ENCODE measurements around the gene SNTG2.

The SNTG2 gene

DNA sequence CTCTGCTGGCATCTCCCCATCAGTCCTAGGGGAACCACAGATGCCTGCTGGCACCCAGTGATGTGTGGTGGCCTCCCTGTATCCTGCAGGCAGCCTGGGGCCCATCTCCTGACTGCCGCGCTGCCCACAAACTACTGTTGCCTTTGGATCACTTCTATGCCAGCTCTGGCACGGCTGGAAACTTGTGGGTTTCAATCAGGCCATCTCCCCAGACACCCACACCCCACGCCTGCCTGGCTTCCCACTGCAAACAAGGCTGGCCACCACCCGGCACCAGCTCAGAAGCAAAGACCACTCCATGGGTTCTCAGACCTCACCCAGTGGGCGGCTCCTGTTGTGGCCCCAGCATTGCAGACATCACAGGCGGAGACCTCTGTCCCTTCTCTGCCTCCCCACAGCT lies 447.5 kb downstream of the SNTG2 start:
- Histone ChIP-seq H4K20me1 (peaks cover 0 to 53% (median 4%) of the 10 kb centered on the region in 11 experiments; a peak in 9 of 22 replicates), H3K4me3 (no peak overlapping the region; a peak in 1 of 20 replicates), H3K4me2 (peak overlapping the region; percentile 77 to 94 (median 86); a peak in 20 of 22 replicates), H3K9me3 (replicated peaks in 1 of 11) (peaks cover 27 to 39% (median 31%) of the 10 kb centered on the region in 11 experiments), H3K27ac (no peak overlapping the region), H3K27me3 (peaks cover 0 to 87% (median 0%) of the 10 kb centered on the region in 11 experiments; a peak in 11 of 22 replicates), H3K4me1 (peaks cover 50 to 81% (median 70%) of the 10 kb centered on the region in 10 experiments), H3K9ac (no peak overlapping the region), H3K36me3 (no peaks in the 10 kb centered on the region)
- no peak for TF ChIP-seq Cebpa-rat (IDR thresholded peaks at IDR 0.05)

DNA sequence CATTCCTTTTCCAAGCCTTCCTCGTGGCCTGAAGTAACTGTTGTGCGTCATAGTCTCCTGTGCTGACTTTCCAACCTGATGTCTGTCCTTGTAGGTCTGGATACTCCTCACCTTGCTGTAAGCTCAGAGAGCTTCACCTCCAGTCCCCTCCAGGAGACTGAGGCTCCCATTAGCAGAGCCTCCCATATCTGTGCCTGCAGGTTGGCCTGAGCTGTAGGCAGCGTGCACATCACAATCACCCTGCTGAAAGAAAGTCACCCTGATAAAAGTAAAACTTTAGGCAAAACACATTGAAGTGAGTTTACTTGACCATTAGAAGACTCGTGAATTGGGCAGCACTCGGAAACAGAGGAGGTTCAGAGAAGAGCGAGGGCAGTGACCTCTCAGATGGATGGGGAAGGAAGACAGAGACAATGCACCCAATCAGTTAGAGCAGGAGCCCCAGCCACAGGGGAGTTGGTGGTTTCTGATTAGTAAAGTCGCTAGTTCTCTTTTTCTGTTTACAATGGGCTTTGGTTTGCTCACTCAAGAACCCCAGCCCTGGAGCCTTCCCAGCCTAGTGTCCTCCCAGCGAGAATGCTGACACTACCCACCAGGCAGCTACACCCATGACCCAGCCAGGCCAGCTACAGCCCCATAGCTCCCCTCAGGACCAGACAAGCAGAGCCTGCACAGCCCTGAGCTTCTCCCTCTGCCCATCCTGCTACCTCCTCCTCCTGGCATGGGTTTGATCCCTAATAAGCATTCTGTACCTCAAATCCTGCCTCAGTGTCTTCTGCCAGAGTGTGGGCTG lies 450.5 kb downstream of the SNTG2 start:
- peaks cover 0 to 48% (median 4%) of the 10 kb centered on the region in 11 experiments; a peak in 9 of 22 replicates for H4K20me1 ChIP-seq
- 0 out of 22 replicates have a peak overlapping the region, but pooled peaks of 1 of the 11 experiments have one; percentile 11 for H3K9ac ChIP-seq
- peaks cover 15 to 29% (median 24%) of the 10 kb centered on the region in 11 experiments for H3K9me3 ChIP-seq (replicated peaks in 1 of 11)
- H3K36me3 ChIP-seq = no peaks in the 10 kb centered on the region
- H3K27ac ChIP-seq = 0 out of 22 replicates have a peak overlapping the region, but pooled peaks of 1 of the 11 experiments have one; percentile 23
- H3K4me1 ChIP-seq = peaks cover 43 to 74% (median 57%) of the 10 kb centered on the region in 10 experiments
- H3K27me3 ChIP-seq = peaks cover 0 to 93% (median 0%) of the 10 kb centered on the region in 11 experiments; a peak in 11 of 22 replicates
- H3K4me3 ChIP-seq = no peak overlapping the region
- no peak for TF ChIP-seq Cebpa-rat (IDR thresholded peaks at IDR 0.05)
- H3K4me2 ChIP-seq = peak overlapping the region; percentile 79 to 94 (median 86)

- no peaks in the 10 kb centered on the region for H3K36me3 ChIP-seq
- peaks cover 0 to 47% (median 4%) of the 10 kb centered on the region in 11 experiments; a peak in 9 of 22 replicates for H4K20me1 ChIP-seq
- H3K27me3 ChIP-seq = peaks cover 0 to 93% (median 0%) of the 10 kb centered on the region in 11 experiments; a peak in 11 of 22 replicates
- peaks cover 15 to 26% (median 22%) of the 10 kb centered on the region in 11 experiments for H3K9me3 ChIP-seq (replicated peaks in 1 of 11)
- H3K9ac ChIP-seq = no peak overlapping the region
- no peak for TF ChIP-seq Cebpa-rat (IDR thresholded peaks at IDR 0.05)
- peaks cover 40 to 69% (median 54%) of the 10 kb centered on the region in 10 experiments for H3K4me1 ChIP-seq
- no peak overlapping the region for H3K4me3 ChIP-seq
- H3K4me2 ChIP-seq = peak overlapping the region in 10 of 11 experiments; percentile 79 to 94 (median 86); a peak in 20 of 22 replicates
- no peak overlapping the region for H3K27ac ChIP-seq
These were observed 451.4 kb downstream of the SNTG2 start for GRCh38 chr2:1402064-1402463.

- Histone ChIP-seq H3K9me3 (replicated peaks in 1 of 11) (peaks cover 15 to 26% (median 22%) of the 10 kb centered on the region in 11 experiments), H3K27ac (no peak overlapping the region), H3K27me3 (peaks cover 0 to 92% (median 0%) of the 10 kb centered on the region in 11 experiments; a peak in 10 of 22 replicates), H3K4me1 (peaks cover 33 to 62% (median 47%) of the 10 kb centered on the region in 10 experiments), H3K9ac (no peak overlapping the region), H3K36me3 (no peaks in the 10 kb centered on the region), H3K4me2 (peak overlapping the region in 2 of 11 experiments; percentile 8 to 33; a peak in 1 of 22 replicates), H3K4me3 (no peak overlapping the region), H4K20me1 (peaks cover 0 to 32% (median 2%) of the 10 kb centered on the region in 11 experiments; a peak in 9 of 22 replicates)
- TF ChIP-seq Cebpa-rat (IDR thresholded peaks at IDR 0.05) = no peak
These were observed 452.9 kb downstream of the SNTG2 start for GRCh38 chr2:1403565-1403964.

GRCh38 chr2:1405124-1405523 lies 454.5 kb downstream of the SNTG2 start:
- peaks cover 0 to 82% (median 0%) of the 10 kb centered on the region in 11 experiments; a peak in 7 of 22 replicates for H3K27me3 ChIP-seq

DNA sequence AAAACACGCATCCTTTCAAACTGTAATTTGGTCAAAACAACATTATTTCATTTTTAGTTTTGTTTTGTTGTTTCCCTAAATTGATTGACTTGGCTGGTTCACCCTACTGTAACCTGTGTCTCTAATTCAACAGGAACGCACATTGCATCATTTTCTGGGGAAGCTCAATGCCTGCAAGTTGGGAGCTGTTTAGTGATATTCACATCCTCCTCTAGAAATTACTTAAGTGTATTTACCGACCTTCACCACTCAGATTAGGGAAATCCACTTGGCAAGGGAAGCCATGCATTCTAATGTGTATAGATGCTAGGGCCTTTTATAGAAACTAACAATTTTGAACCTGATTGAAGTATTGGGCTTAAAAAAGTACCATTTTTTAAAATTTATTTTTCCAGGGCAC lies 455.3 kb downstream of the SNTG2 start:
- H3K4me1 ChIP-seq = peaks cover 9 to 45% (median 26%) of the 10 kb centered on the region in 10 experiments
- no peak overlapping the region for H3K4me3 ChIP-seq
- peak overlapping the region in 1 of 11 experiments; percentile 7; a peak in 1 of 22 replicates for H3K4me2 ChIP-seq
- peaks cover 15 to 26% (median 22%) of the 10 kb centered on the region in 11 experiments for H3K9me3 ChIP-seq (replicated peaks in 1 of 11)
- peaks cover 0 to 79% (median 0%) of the 10 kb centered on the region in 11 experiments; a peak in 7 of 22 replicates for H3K27me3 ChIP-seq
- H3K9ac ChIP-seq = no peak overlapping the region
- H3K27ac ChIP-seq = no peak overlapping the region
- no peaks in the 10 kb centered on the region for H3K36me3 ChIP-seq
- no peak for TF ChIP-seq Cebpa-rat (IDR thresholded peaks at IDR 0.05)
- H4K20me1 ChIP-seq = peaks cover 0 to 11% (median 0%) of the 10 kb centered on the region in 11 experiments; a peak in 3 of 22 replicates

More at GRCh38 chr2:1405124-1405523, 454.5 kb downstream of the SNTG2 start:
- Histone ChIP-seq H3K4me2 (no peak overlapping the region), H3K9ac (no peak overlapping the region), H4K20me1 (peaks cover 0 to 16% (median 0%) of the 10 kb centered on the region in 11 experiments; a peak in 4 of 22 replicates), H3K4me3 (no peak overlapping the region), H3K9me3 (replicated peaks in 1 of 11) (peaks cover 15 to 26% (median 22%) of the 10 kb centered on the region in 11 experiments), H3K27ac (no peak overlapping the region), H3K4me1 (peaks cover 17 to 53% (median 34%) of the 10 kb centered on the region in 10 experiments), H3K36me3 (no peaks in the 10 kb centered on the region)
- no peak for TF ChIP-seq Cebpa-rat (IDR thresholded peaks at IDR 0.05)

DNA sequence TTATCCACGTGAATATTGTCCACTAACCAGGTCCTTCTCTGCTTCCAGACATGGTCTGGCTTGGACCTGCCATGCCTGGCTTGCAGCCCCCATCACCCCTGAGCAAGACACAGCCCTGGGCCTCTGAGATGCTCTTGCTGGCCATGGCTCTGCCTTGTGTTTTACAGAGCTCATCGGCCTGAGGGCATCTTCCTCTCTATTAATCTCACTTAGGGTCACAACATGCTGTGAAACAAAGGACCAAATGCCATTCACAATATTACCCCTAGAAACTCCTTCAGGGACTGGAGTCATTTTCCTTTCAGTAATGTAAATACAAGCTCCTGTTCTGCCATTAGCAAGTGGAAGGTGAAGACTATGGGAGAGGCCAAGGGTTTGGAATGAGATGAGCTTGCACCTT lies 455.8 kb downstream of the SNTG2 start:
- Histone ChIP-seq H3K36me3 (no peaks in the 10 kb centered on the region), H3K4me1 (peaks cover 6 to 40% (median 21%) of the 10 kb centered on the region in 10 experiments), H3K27me3 (peaks cover 0 to 81% (median 0%) of the 10 kb centered on the region in 11 experiments; a peak in 7 of 22 replicates)

DNA sequence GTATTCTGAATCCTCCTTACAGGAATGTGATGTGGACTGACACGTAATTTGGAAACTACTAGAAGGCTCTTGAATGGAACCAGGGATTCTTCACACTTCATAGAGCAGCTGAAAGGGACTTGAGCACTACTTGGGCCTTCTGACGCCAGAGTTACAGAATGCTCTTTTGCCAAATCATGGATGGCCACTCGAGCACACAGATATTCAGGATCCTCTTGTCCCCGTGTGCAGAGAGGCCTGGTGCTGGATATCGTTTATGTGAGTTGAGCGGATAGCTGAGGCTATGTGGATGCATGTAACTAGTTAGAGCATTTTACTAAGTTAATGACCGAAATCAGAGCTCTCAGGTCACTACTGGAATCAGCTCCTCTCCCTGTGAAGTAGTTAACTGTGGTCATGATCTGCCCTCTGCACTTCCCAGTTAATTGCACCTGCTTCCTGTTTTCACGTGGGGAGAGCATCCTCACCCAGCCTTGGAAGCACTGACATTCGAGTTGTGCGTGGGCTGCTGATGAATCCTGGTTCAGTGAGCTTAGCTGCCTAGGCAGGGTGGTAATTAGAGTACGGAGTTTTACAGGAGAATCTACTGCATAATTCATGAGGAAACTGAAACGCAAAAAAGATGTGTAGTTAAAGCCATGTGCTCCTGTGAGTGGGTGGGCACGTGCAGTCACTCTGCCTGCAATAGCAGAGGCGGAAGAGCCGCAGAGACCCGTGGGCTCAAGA lies 457.5 kb downstream of the SNTG2 start:
- Histone ChIP-seq H3K4me3 (no peak overlapping the region), H3K36me3 (no peaks in the 10 kb centered on the region), H3K27me3 (peaks cover 0 to 71% (median 0%) of the 10 kb centered on the region in 11 experiments; a peak in 6 of 22 replicates), H4K20me1 (no peaks in the 10 kb centered on the region), H3K4me2 (peak overlapping the region in 8 of 11 experiments; percentile 6 to 63 (median 57); a peak in 15 of 22 replicates), H3K9ac (no peak overlapping the region), H3K27ac (no peak overlapping the region), H3K9me3 (replicated peaks in 1 of 11) (peaks cover 4 to 13% (median 10%) of the 10 kb centered on the region in 11 experiments), H3K4me1 (peaks cover 0 to 29% (median 12%) of the 10 kb centered on the region in 10 experiments; a peak in 14 of 20 replicates)
- TF ChIP-seq Cebpa-rat (IDR thresholded peaks at IDR 0.05) = no peak

More for the DNA sequence above, 455.8 kb downstream of the SNTG2 start:
- H3K4me3 ChIP-seq = no peak overlapping the region
- no peak for TF ChIP-seq Cebpa-rat (IDR thresholded peaks at IDR 0.05)
- H3K4me2 ChIP-seq = peak overlapping the region in 2 of 11 experiments; percentile 2 to 7; a peak in 2 of 22 replicates
- H4K20me1 ChIP-seq = peaks cover 0 to 6% (median 0%) of the 10 kb centered on the region in 11 experiments; a peak in 2 of 22 replicates
- peaks cover 15 to 26% (median 22%) of the 10 kb centered on the region in 11 experiments for H3K9me3 ChIP-seq (replicated peaks in 1 of 11)
- no peak overlapping the region for H3K27ac ChIP-seq
- no peak overlapping the region for H3K9ac ChIP-seq

Data from BLaER1 treated with 17β-estradiol and CSF1 and Interleukin-3, amounts not matched to agents 10 nM and 100 nM (cell line).